Measurements from ENCODE around the gene VPS8.
"Not testable (repeated sequence)": the region's sequence is repeated elsewhere in the genome, so short reads cannot be mapped to it uniquely, and the experiment has no call there.

The VPS8 gene

DNA sequence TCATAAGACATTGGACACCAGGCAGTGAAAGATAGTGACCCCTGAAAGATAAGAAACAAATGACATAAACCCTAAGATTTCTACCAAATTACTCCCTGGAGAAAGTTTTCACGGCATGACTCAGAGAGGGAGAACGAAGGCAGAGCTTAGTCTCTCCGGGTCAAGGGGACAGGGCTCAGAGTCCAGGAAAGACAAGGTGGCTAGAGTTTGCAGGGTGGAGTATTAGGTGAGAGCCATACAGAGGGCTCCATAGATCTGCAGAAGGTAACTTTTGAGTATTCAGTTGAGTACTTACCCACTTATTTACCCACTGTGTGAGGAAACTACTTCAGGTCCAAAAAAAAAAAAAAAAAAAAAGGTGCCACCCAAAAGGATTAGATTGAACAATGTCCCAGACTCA, 197.7 kb downstream of the VPS8 start:
- H3K27ac ChIP-seq (ENCODE audit: low read length) = no peak overlapping the region
- peaks cover 4 to 5% of the 10 kb centered on the region in 2 donors for H3K36me3 ChIP-seq (ENCODE audit: control insufficient read depth in 1 of 2, insufficient read depth in 2 of 2, low read length in 2 of 2)
- H3K4me1 ChIP-seq (ENCODE audit: control insufficient read depth in 1 of 2, insufficient read depth in 2 of 2, low read length in 2 of 2) = no peaks in the 10 kb centered on the region
- H3K9me3 ChIP-seq (ENCODE audit: control insufficient read depth in 1 of 2, low read length in 2 of 2) = peaks cover 0 to 12% of the 10 kb centered on the region in 2 donors
- H3K4me3 ChIP-seq (ENCODE audit: low read depth in 1 of 2, low read length in 2 of 2) = no peak overlapping the region
- H3K27me3 ChIP-seq (ENCODE audit: low read depth, low read length) = no peaks in the 10 kb centered on the region

DNA sequence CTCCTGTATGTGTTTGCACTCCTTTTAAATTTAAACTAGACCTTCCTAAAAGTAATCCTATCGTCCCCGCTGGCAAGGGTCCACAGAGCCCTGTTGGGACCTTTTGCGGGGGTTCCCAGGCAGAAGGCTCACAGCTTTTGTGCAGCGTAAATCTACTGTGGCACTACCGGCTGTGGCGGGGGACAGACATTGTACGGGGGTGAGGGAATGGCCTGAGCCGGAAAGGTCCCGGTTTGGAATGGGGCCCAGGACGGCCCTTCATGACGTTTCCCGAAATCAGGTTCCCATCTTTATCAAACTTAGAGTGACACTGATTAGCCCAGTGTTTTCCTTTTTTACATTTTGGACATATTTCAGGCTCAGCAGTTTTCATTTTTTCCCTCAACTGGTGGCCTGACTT, 205.6 kb downstream of the VPS8 start:
- H3K4me3 ChIP-seq (ENCODE audit: low read depth in 1 of 2, low read length in 2 of 2); H3K36me3 ChIP-seq (ENCODE audit: control insufficient read depth in 1 of 2, insufficient read depth in 2 of 2, low read length in 2 of 2); H3K27me3 ChIP-seq (ENCODE audit: low read depth, low read length); H3K27ac ChIP-seq (ENCODE audit: low read length); H3K9me3 ChIP-seq (ENCODE audit: control insufficient read depth in 1 of 2, low read length in 2 of 2); H3K4me1 ChIP-seq (ENCODE audit: control insufficient read depth in 1 of 2, insufficient read depth in 2 of 2, low read length in 2 of 2): not testable (repeated sequence)

DNA sequence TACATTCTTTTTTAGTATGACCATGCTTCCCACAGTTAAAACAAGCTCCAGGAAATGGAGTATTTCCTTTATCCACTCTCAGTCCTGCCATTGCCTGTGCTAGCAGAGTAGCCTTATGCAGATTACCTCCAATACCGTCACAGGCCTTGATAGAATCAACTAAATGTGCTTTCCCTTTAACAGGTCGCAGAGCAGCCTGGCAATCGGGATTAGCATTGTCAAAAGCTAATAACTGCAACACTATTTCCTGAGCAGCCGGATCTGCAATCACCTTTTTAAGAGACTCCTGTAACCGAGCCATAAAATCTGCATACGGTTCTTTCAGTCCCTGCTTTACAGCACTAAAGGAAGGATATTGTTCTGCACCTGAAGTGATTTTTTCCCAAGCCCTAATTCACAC, 206.0 kb downstream of the VPS8 start:
- H3K27me3 ChIP-seq (ENCODE audit: low read depth, low read length); H3K4me3 ChIP-seq (ENCODE audit: low read depth in 1 of 2, low read length in 2 of 2); H3K36me3 ChIP-seq (ENCODE audit: control insufficient read depth in 1 of 2, insufficient read depth in 2 of 2, low read length in 2 of 2); H3K9me3 ChIP-seq (ENCODE audit: control insufficient read depth in 1 of 2, low read length in 2 of 2); H3K4me1 ChIP-seq (ENCODE audit: control insufficient read depth in 1 of 2, insufficient read depth in 2 of 2, low read length in 2 of 2); H3K27ac ChIP-seq (ENCODE audit: low read length): not testable (repeated sequence)

DNA sequence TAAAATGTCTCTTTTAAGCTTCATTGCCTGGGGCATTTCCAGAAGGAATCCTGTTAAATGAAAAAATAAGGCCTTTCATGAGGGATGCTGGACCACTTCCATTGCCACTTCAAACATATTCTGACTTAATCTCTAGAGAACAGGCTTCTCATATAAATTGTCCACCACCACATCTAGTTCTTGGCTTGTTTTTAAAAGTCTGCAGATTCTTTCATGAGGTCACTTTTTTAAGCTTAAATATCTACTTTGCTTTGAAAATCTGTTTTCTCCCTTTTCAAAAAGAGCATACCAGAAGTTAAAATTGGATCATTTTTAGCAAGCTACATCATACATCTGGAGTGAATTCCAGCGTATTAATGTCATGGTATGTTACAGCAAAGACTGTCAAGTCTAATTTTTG, 209.3 kb downstream of the VPS8 start:
- Histone ChIP-seq H3K27ac (ENCODE audit: low read length) (no peak overlapping the region), H3K9me3 (ENCODE audit: control insufficient read depth in 1 of 2, low read length in 2 of 2) (peaks cover 0 to 3% of the 10 kb centered on the region in 2 donors), H3K4me1 (ENCODE audit: control insufficient read depth in 1 of 2, insufficient read depth in 2 of 2, low read length in 2 of 2) (no peaks in the 10 kb centered on the region), H3K4me3 (ENCODE audit: low read depth in 1 of 2, low read length in 2 of 2) (no peak overlapping the region), H3K27me3 (ENCODE audit: low read depth, low read length) (no peaks in the 10 kb centered on the region), H3K36me3 (ENCODE audit: control insufficient read depth in 1 of 2, insufficient read depth in 2 of 2, low read length in 2 of 2) (peaks cover 5 to 24% of the 10 kb centered on the region in 2 donors)

GRCh38 chr3:185024406-185024805, 212.4 kb downstream of the VPS8 start:
- H3K4me1 ChIP-seq (ENCODE audit: control insufficient read depth in 1 of 2, insufficient read depth in 2 of 2, low read length in 2 of 2) = no peaks in the 10 kb centered on the region
- no peaks in the 10 kb centered on the region for H3K27me3 ChIP-seq (ENCODE audit: low read depth, low read length)
- H3K27ac ChIP-seq (ENCODE audit: low read length) = no peak overlapping the region
- no peaks in the 10 kb centered on the region for H3K9me3 ChIP-seq (ENCODE audit: control insufficient read depth in 1 of 2, low read length in 2 of 2)
- peaks cover 11 to 27% of the 10 kb centered on the region in 2 donors for H3K36me3 ChIP-seq (ENCODE audit: control insufficient read depth in 1 of 2, insufficient read depth in 2 of 2, low read length in 2 of 2)
- no peak overlapping the region for H3K4me3 ChIP-seq (ENCODE audit: low read depth in 1 of 2, low read length in 2 of 2)

DNA sequence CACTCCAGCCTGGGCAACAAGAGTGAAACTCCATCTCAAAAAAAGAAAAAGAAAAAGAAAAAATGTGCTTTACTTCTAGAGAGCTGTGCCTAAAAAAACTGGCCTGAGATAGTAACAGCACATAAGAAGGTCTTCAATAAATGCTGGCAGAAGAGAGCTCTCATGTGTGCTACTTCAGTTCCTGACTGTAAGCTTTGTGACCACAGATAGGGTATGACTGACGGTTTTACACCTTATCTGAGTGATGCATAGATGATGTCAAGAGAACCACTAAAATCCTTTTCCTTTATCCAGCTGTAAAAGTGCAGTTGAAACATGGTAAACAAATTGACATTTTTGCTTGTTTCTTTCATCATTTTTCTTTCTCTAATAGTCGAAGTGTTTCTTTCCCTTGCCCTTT, 213.0 kb downstream of the VPS8 start:
- H3K4me1 ChIP-seq (ENCODE audit: control insufficient read depth in 1 of 2, insufficient read depth in 2 of 2, low read length in 2 of 2) = no peaks in the 10 kb centered on the region
- no peaks in the 10 kb centered on the region for H3K9me3 ChIP-seq (ENCODE audit: control insufficient read depth in 1 of 2, low read length in 2 of 2)
- H3K36me3 ChIP-seq (ENCODE audit: control insufficient read depth in 1 of 2, insufficient read depth in 2 of 2, low read length in 2 of 2) = peaks cover 11 to 28% of the 10 kb centered on the region in 2 donors
- no peak overlapping the region for H3K4me3 ChIP-seq (ENCODE audit: low read depth in 1 of 2, low read length in 2 of 2)
- no peaks in the 10 kb centered on the region for H3K27me3 ChIP-seq (ENCODE audit: low read depth, low read length)
- no peak overlapping the region for H3K27ac ChIP-seq (ENCODE audit: low read length)

GRCh38 chr3:185028121-185028520, 216.2 kb downstream of the VPS8 start:
- Histone ChIP-seq H3K4me1 (ENCODE audit: control insufficient read depth in 1 of 2, insufficient read depth in 2 of 2, low read length in 2 of 2) (no peaks in the 10 kb centered on the region), H3K27ac (ENCODE audit: low read length) (no peak overlapping the region), H3K4me3 (ENCODE audit: low read depth in 1 of 2, low read length in 2 of 2) (no peak overlapping the region), H3K27me3 (ENCODE audit: low read depth, low read length) (no peaks in the 10 kb centered on the region), H3K36me3 (ENCODE audit: control insufficient read depth in 1 of 2, insufficient read depth in 2 of 2, low read length in 2 of 2) (peaks cover 11 to 36% of the 10 kb centered on the region in 2 donors), H3K9me3 (ENCODE audit: control insufficient read depth in 1 of 2, low read length in 2 of 2) (no peaks in the 10 kb centered on the region)

DNA sequence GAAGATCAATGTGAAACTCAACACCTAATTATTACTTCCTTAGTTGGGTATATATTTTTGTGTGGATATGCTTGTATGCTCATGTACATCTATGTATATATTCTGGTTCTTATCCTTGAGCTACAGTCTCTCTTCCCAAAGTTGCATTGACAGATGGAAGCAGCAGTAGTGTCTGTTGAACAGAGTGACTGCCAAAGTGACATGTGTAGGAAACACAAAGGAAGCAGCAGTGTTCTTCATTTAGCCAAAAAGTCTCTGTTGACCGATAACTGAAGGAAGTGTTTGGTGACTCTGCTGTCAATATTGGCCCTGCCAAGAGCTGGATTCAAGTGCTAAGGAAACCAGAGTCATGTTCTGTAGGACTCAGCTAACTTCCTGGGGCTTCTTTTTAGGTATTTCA, 217.1 kb downstream of the VPS8 start:
- Histone ChIP-seq H3K27me3 (ENCODE audit: low read depth, low read length) (no peaks in the 10 kb centered on the region), H3K36me3 (ENCODE audit: control insufficient read depth in 1 of 2, insufficient read depth in 2 of 2, low read length in 2 of 2) (peaks cover 11 to 36% of the 10 kb centered on the region in 2 donors), H3K9me3 (ENCODE audit: control insufficient read depth in 1 of 2, low read length in 2 of 2) (no peaks in the 10 kb centered on the region), H3K4me1 (ENCODE audit: control insufficient read depth in 1 of 2, insufficient read depth in 2 of 2, low read length in 2 of 2) (no peaks in the 10 kb centered on the region), H3K4me3 (ENCODE audit: low read depth in 1 of 2, low read length in 2 of 2) (no peak overlapping the region), H3K27ac (ENCODE audit: low read length) (no peak overlapping the region)

- Histone ChIP-seq H3K27me3 (ENCODE audit: low read depth, low read length) (no peaks in the 10 kb centered on the region), H3K27ac (ENCODE audit: low read length) (no peak overlapping the region), H3K4me3 (ENCODE audit: low read depth in 1 of 2, low read length in 2 of 2) (no peak overlapping the region), H3K36me3 (ENCODE audit: control insufficient read depth in 1 of 2, insufficient read depth in 2 of 2, low read length in 2 of 2) (peaks cover 7 to 27% of the 10 kb centered on the region in 2 donors), H3K4me1 (ENCODE audit: control insufficient read depth in 1 of 2, insufficient read depth in 2 of 2, low read length in 2 of 2) (no peaks in the 10 kb centered on the region), H3K9me3 (ENCODE audit: control insufficient read depth in 1 of 2, low read length in 2 of 2) (no peaks in the 10 kb centered on the region)
These were observed 218.4 kb downstream of the VPS8 start for GRCh38 chr3:185030399-185030798.

- Histone ChIP-seq H3K36me3 (ENCODE audit: control insufficient read depth in 1 of 2, insufficient read depth in 2 of 2, low read length in 2 of 2) (peaks cover 6 to 21% of the 10 kb centered on the region in 2 donors), H3K4me3 (ENCODE audit: low read depth in 1 of 2, low read length in 2 of 2) (no peak overlapping the region), H3K27ac (ENCODE audit: low read length) (no peak overlapping the region), H3K4me1 (ENCODE audit: control insufficient read depth in 1 of 2, insufficient read depth in 2 of 2, low read length in 2 of 2) (no peaks in the 10 kb centered on the region), H3K27me3 (ENCODE audit: low read depth, low read length) (no peaks in the 10 kb centered on the region), H3K9me3 (ENCODE audit: control insufficient read depth in 1 of 2, low read length in 2 of 2) (no peaks in the 10 kb centered on the region)
These were observed 219.0 kb downstream of the VPS8 start for GRCh38 chr3:185030951-185031350.

- H3K4me3 ChIP-seq (ENCODE audit: low read depth in 1 of 2, low read length in 2 of 2) = no peak overlapping the region
- no peaks in the 10 kb centered on the region for H3K27me3 ChIP-seq (ENCODE audit: low read depth, low read length)
- no peaks in the 10 kb centered on the region for H3K4me1 ChIP-seq (ENCODE audit: control insufficient read depth in 1 of 2, insufficient read depth in 2 of 2, low read length in 2 of 2)
- peaks cover 0 to 7% of the 10 kb centered on the region in 2 donors for H3K9me3 ChIP-seq (ENCODE audit: control insufficient read depth in 1 of 2, low read length in 2 of 2)
- no peaks in the 10 kb centered on the region for H3K36me3 ChIP-seq (ENCODE audit: control insufficient read depth in 1 of 2, insufficient read depth in 2 of 2, low read length in 2 of 2)
- no peak overlapping the region for H3K27ac ChIP-seq (ENCODE audit: low read length)
These were observed 225.8 kb downstream of the VPS8 start for GRCh38 chr3:185037801-185038200.

DNA sequence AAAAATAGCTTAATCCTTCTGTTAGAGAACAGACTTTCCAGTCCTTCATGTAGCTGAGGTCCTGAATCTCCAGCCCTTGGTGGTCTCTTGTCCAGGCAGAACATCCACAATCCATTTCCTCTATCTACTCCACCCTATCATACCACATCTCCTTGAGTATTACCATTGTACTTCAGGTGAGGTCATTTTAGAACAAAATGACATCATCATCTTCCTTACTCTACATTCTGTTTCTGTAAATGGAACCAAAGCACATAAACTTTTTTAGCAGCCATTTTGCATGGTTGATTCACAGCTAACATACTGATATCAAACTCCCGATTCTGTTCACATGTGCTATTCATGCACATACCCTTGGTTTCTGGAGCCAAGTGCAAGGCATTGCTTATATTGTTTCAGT, 228.5 kb downstream of the VPS8 start:
- Histone ChIP-seq H3K4me3 (ENCODE audit: low read depth in 1 of 2, low read length in 2 of 2) (no peak overlapping the region), H3K27ac (ENCODE audit: low read length) (no peak overlapping the region), H3K9me3 (ENCODE audit: control insufficient read depth in 1 of 2, low read length in 2 of 2) (peaks cover 0 to 7% of the 10 kb centered on the region in 2 donors), H3K4me1 (ENCODE audit: control insufficient read depth in 1 of 2, insufficient read depth in 2 of 2, low read length in 2 of 2) (peaks cover 0 to 4% of the 10 kb centered on the region in 2 donors), H3K27me3 (ENCODE audit: low read depth, low read length) (no peaks in the 10 kb centered on the region), H3K36me3 (ENCODE audit: control insufficient read depth in 1 of 2, insufficient read depth in 2 of 2, low read length in 2 of 2) (no peaks in the 10 kb centered on the region)

All from muscle layer of duodenum (tissue), 2 donors.